WTC11 (cell line): ENCODE data around the gene SRRT. TPM values are rescaled to one million over a fixed set of nuclear protein-coding genes. Genes with fewer than 3 reads are reported as not detected.

ENCODE experiments used
- AFF4 ChIP-seq: sonication (generic); formaldehyde crosslinking; IDR thresholded peaks from 2 replicates; pipeline ENCODE4 v1.8.1; 2023; ENCODE audit warnings: mild to moderate bottlenecking, missing genetic modification reagents, borderline replicate concordance
- ATF3 ChIP-seq: sonication (generic); formaldehyde crosslinking; conservative IDR thresholded peaks from 2 replicates; pipeline ENCODE4 v1.8.1; 2022; ENCODE audit warnings: mild to moderate bottlenecking, missing genetic modification reagents
- ATF6 ChIP-seq: sonication (generic); formaldehyde crosslinking; IDR thresholded peaks from 2 replicates; pipeline ENCODE4 v1.8.1; 2023; ENCODE audit warnings: mild to moderate bottlenecking, missing genetic modification reagents
- E2F5 ChIP-seq: sonication (generic); formaldehyde crosslinking; IDR thresholded peaks from 2 replicates; pipeline ENCODE4 v1.8.1; 2022; ENCODE audit warnings: mild to moderate bottlenecking, moderate library complexity, missing genetic modification reagents
- FOXK1 ChIP-seq: sonication (generic); formaldehyde crosslinking; IDR thresholded peaks from 2 replicates; pipeline ENCODE4 v1.8.0; 2022; ENCODE audit warnings: mild to moderate bottlenecking, moderate library complexity, missing genetic modification reagents
- FOXP1 ChIP-seq: sonication (generic); formaldehyde crosslinking; IDR thresholded peaks from 2 replicates; pipeline ENCODE4 v1.8.0; 2022; ENCODE audit warnings: missing genetic modification reagents, mild to moderate bottlenecking, moderate library complexity, borderline replicate concordance
- GRHL2 ChIP-seq: fragments of 250-450 bp; sonication (Bioruptor Pico); IDR thresholded peaks from 2 replicates; pipeline ENCODE4 v1.8.0; 2022; ENCODE audit warnings: mild to moderate bottlenecking, moderate library complexity; ENCODE audit not compliant: insufficient replicate concordance, severe bottlenecking
- GTF2I ChIP-seq: fragments of 250-450 bp; sonication (Bioruptor Pico); conservative IDR thresholded peaks from 2 replicates; pipeline ENCODE4 v1.4.0; 2021; ENCODE audit warnings: mild to moderate bottlenecking
- IRF1 ChIP-seq: sonication (generic); formaldehyde crosslinking; IDR thresholded peaks from 2 replicates; pipeline ENCODE4 v1.8.0; 2023; ENCODE audit warnings: missing genetic modification reagents
- MAX ChIP-seq: sonication (generic); formaldehyde crosslinking; IDR thresholded peaks from 2 replicates; pipeline ENCODE4 v1.8.0; 2022; ENCODE audit warnings: mild to moderate bottlenecking, missing genetic modification reagents
- NFE2L1 ChIP-seq: sonication (generic); formaldehyde crosslinking; IDR thresholded peaks from 2 replicates; pipeline ENCODE4 v1.8.1; 2023; ENCODE audit warnings: missing genetic modification reagents
- NFYB ChIP-seq: sonication (generic); formaldehyde crosslinking; conservative IDR thresholded peaks from 2 replicates; pipeline ENCODE4 v1.8.0; 2022; ENCODE audit warnings: low read depth, missing genetic modification reagents
- NR2C2 ChIP-seq: sonication (generic); formaldehyde crosslinking; IDR thresholded peaks from 2 replicates; pipeline ENCODE4 v1.8.0; 2022; ENCODE audit warnings: mild to moderate bottlenecking, missing genetic modification reagents
- OVOL2 ChIP-seq: fragments of 250-450 bp; sonication (Bioruptor Pico); IDR thresholded peaks from 2 replicates; pipeline ENCODE4 v1.9.0; 2021; ENCODE audit warnings: mild to moderate bottlenecking, borderline replicate concordance
- PRRX2 ChIP-seq: fragments of 250-450 bp; sonication (Bioruptor Pico); IDR thresholded peaks from 2 replicates; pipeline ENCODE4 v1.8.0; 2021; ENCODE audit warnings: mild to moderate bottlenecking
- RELA ChIP-seq: sonication (generic); formaldehyde crosslinking; IDR thresholded peaks from 2 replicates; pipeline ENCODE4 v1.8.1; 2022; ENCODE audit warnings: missing genetic modification reagents, mild to moderate bottlenecking, borderline replicate concordance
- SOX15 ChIP-seq: fragments of 250-450 bp; sonication (Bioruptor Pico); IDR thresholded peaks from 2 replicates; pipeline ENCODE4 v1.9.0; 2021; ENCODE audit warnings: mild to moderate bottlenecking
- USF2 ChIP-seq: sonication (generic); formaldehyde crosslinking; IDR thresholded peaks from 2 replicates; pipeline ENCODE4 v1.8.1; 2023; ENCODE audit warnings: mild to moderate bottlenecking, missing genetic modification reagents, moderate library complexity
- ZNF138 ChIP-seq: sonication (generic); formaldehyde crosslinking; conservative IDR thresholded peaks from 2 replicates; pipeline ENCODE4 v1.8.1; 2022; ENCODE audit warnings: mild to moderate bottlenecking, moderate library complexity, missing genetic modification reagents
- ZNF219 ChIP-seq: sonication (generic); formaldehyde crosslinking; IDR thresholded peaks from 2 replicates; pipeline ENCODE4 v1.8.0; 2023; ENCODE audit warnings: missing genetic modification reagents, mild to moderate bottlenecking, borderline replicate concordance
- ZNF263 ChIP-seq: sonication (generic); formaldehyde crosslinking; IDR thresholded peaks from 2 replicates; pipeline ENCODE4 v1.8.1; 2022; ENCODE audit warnings: low read depth, mild to moderate bottlenecking, moderate library complexity, missing genetic modification reagents
- ZNF416 ChIP-seq: fragments of 250-450 bp; sonication (Bioruptor Pico); IDR thresholded peaks from 2 replicates; pipeline ENCODE4 v1.9.0; 2021; ENCODE audit warnings: mild to moderate bottlenecking, inconsistent platforms
- ZNF425 ChIP-seq: fragments of 250-450 bp; sonication (Bioruptor Pico); conservative IDR thresholded peaks from 2 replicates; pipeline ENCODE4 v1.9.0; 2021; ENCODE audit warnings: mild to moderate bottlenecking
- ZNF512 ChIP-seq: sonication (generic); formaldehyde crosslinking; IDR thresholded peaks from 2 replicates; pipeline ENCODE4 v1.8.1; 2022; ENCODE audit warnings: missing genetic modification reagents, borderline replicate concordance
- total RNA-seq: library from RNA; stranded (reverse); gene quantifications from 3 replicates; pipeline ENCODE4 v1.2.3, GENCODE V29; 2021

Gene SRRT
- total RNA-seq, 1 experiment from 2014 or later, result 238 TPM

- TF ChIP-seq E2F5 (CRISPR knock-in tag) (peak; percentile 81; the same call in 1 of the 2 replicates), FOXP1 (CRISPR knock-in tag) (peak; percentile 65; the same call in 1 of the 2 replicates), USF2 (CRISPR knock-in tag) (peak; percentile 99), ZNF263 (no peak), NR2C2 (CRISPR knock-in tag) (no peak), ZNF138 (no peak), MAX (peak; percentile 90), PRRX2 (CRISPR knock-in tag) (0 out of 2 replicates have a peak, but pooled peaks have one; percentile 2), OVOL2 (CRISPR knock-in tag) (no peak), IRF1 (CRISPR knock-in tag) (no peak), ATF6 (CRISPR knock-in tag) (no peak), ZNF416 (CRISPR knock-in tag) (no peak), ZNF512 (CRISPR knock-in tag) (no peak), ZNF425 (CRISPR knock-in tag) (no peak), GTF2I (0 out of 2 replicates have a peak, but pooled peaks have one; percentile 31), FOXK1 (peak; percentile 80), ZNF219 (CRISPR knock-in tag) (no peak), NFYB (CRISPR knock-in tag) (no peak), NFE2L1 (CRISPR knock-in tag) (no peak), AFF4 (CRISPR knock-in tag) (no peak), RELA (CRISPR knock-in tag) (0 out of 2 replicates have a peak, but pooled peaks have one; percentile 40), GRHL2 (CRISPR knock-in tag) (no peak), SOX15 (CRISPR knock-in tag) (no peak), ATF3 (no peak)
These were observed 37.6 kb upstream of the SRRT start (continued) for GRCh38 chr7:100837099-100837836.
